ENCODE results near the gene MUC6.
"Not testable (repeated sequence)": the region's sequence is repeated elsewhere in the genome, so short reads cannot be mapped to it uniquely, and the experiment has no call there.

The MUC6 gene

GRCh38 chr11:1024597-1025409, 11.7 kb downstream of the MUC6 start:
- no peak for DNase-seq (ENCODE audit: low read depth)

GRCh38 chr11:1023811-1024596, 12.5 kb downstream of the MUC6 start:
- no peak for DNase-seq (ENCODE audit: low read depth)

DNA sequence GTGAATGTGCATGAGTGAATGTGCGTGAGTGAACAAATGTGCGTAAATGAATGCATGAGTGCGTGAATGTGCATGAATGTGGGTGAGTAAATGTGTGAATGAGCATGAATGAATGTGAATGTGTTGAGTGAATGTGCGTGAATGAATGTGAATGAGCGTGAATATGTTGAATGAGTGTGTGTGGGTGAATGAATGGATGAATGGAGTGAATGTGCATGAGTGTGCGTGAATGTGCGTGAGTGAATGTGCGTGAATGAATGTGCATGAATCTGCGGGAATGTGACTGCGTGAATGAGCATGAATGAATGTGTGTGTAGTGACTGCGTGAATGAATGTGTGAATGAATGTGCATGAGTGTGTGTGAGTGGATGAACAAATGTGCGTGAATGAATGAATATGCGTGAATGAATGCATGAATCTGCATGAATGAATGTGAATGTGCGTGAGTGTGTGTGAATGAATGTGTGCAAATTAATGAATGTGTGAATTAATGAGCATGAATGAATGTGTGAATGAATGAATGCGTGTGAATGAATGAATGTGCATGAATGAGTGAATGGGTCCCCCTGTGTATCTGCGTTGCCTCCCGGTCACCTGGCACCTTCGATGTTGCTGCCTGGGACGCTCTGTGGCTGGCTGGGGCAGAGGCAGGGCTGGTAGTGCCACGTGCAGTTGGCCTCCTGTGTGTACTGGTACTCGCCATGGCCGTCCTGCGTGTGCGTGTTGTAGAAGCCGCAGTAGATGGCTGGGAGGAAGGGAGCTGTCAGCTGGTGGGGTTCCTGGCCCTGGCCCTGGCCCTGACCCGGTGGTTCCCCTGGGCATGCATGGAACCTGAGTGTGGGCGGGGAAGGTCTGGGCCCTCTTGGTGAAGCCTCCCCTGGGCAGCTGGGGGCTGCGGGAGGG, 13.4 kb downstream of the MUC6 start:
- DNase-seq (ENCODE audit: low read depth): no peak

- DNase-seq (ENCODE audit: low read depth): no peak
Observed at GRCh38 chr11:1022411-1022810, 14.1 kb downstream of the MUC6 start.

GRCh38 chr11:1020211-1020905, 16.2 kb downstream of the MUC6 start:
- DNase-seq (ENCODE audit: low read depth): no peak

DNA sequence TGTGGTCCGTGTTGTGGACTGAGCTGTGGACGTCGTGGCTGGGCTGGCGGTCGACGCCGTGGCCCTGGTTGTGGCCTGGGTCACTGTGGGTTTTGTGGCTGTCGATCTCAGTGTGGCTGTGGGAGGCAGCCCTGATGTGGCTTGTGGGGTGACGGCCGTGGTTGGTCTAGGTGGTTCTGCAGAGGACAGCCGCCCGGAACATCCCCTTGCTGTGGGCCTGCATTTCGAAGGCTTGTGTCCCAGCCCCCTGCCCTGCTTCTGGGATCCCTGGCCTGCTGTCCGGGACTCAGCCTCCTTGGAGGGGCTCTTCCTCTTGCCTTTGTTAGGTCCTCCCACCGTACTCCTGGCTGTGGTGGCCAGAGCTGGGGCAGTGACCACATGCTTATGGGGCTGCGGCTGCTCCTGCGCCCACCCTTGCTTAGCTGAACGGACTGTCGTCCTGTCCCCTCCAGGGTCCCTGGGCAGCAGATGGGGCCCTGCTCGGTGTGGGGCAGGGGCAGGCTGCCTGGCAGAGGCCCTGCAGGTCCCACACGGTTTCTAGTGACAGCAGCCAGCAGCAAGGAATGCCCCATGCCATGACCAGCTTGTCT, 17.1 kb downstream of the MUC6 start:
- no peak for DNase-seq (ENCODE audit: low read depth)

- no peak for DNase-seq (ENCODE audit: low read depth)
Observed at GRCh38 chr11:1018091-1018490, 18.4 kb downstream of the MUC6 start.

- DNase-seq (ENCODE audit: low read depth): no peak
Observed at GRCh38 chr11:1017269-1018005, 19.1 kb downstream of the MUC6 start.

DNA sequence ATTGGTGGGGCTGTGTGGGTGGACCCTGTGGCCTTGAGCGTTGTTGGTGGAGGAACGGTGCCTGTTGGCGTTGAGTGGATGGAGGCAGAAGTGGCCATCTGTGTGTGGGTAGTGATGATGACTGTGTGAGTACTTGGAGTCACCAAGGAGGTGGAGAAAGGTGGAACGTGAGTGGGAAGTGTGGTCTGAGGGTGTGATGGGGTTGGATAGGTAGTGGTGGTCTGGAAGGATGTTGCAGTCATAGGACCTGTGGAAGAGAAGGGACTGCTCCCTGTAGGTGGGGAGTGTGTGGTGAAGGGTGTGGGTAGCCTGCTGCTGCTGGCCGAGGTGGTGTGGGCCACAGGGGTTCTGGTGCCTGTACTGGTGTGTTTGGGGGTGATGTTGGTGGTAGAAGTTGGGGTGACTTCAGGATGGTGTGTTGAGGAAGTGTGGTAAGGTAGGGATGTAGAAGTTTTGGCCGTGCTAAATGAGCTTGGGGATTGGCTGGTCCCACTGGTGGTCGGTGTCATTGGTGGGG, 19.9 kb downstream of the MUC6 start:
- DNase-seq (ENCODE audit: low read depth): not testable (repeated sequence)

DNA sequence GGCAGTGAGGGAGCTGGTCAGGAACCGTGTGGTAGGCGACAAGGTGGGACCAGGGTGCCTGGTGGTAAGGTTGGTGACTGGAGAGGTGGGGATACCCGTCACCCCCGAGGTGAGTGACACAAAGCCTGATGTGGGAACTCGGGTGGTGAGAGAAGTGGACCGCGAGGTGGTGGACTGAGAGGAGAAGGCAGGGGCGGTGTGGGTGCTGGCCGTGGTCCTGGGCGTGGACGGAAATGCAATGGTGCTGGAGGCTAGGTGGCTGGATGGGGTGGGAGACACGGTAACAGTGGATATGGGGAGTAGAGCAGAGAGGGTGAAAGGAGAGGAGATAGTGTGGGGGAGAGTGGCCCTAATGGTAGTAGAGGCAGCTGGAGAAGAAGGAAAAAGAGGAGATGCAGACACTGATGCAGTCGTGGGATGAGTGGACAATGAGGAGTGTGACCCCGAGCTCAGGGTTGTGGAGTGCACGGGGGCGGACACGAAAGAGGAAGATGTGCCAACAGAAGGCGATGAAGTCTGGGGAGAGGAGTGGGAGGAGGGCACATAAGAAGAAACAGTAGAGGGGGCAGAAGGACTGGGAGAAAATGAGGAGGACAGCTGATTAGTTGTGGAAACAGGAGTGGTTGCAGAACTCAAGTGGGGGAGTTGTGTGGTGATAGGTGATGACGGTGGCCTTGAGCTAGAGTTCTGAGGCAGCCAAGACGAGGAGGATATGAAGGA, 20.5 kb downstream of the MUC6 start:
- DNase-seq (ENCODE audit: low read depth): no peak

DNA sequence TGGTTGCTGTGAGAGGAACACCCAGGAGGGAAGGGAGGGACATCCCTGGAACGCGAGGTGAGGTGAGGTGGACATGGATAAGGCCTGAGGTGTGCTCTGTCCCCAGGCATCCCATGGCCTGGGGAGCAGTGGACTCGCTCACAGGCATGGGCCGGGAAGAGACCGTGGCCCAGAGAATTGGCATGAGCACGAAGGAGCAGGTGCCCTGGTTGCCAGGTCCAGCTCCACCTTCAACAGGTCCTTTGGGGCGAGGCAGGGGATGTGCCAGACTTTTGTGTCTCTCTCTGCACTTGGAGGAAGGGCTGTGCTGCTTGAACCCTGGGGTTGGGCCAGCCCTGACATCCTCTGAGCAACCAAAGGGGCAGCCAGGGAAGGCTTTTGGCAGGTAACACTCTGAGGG, 21.5 kb downstream of the MUC6 start:
- no peak for DNase-seq (ENCODE audit: low read depth)

GRCh38 chr11:1014276-1014675, 22.2 kb downstream of the MUC6 start:
- no peak for DNase-seq (ENCODE audit: low read depth)

DNA sequence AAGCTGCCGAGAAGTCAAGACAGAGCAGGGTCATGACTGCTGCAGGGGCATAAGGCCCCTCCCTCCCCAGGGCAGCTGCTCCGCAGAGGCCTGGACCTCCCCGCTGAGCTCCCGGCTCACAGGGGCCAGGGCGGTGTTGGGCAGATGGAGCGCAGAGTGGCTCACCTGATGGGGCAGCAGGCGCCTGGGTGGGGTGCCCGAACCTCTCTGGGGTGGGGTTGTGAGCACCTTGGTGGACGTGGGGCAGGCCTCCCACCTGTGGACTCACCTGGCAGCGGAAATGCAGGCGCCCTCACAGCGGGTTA, 22.9 kb downstream of the MUC6 start:
- DNase-seq (ENCODE audit: low read depth): no peak

DNA sequence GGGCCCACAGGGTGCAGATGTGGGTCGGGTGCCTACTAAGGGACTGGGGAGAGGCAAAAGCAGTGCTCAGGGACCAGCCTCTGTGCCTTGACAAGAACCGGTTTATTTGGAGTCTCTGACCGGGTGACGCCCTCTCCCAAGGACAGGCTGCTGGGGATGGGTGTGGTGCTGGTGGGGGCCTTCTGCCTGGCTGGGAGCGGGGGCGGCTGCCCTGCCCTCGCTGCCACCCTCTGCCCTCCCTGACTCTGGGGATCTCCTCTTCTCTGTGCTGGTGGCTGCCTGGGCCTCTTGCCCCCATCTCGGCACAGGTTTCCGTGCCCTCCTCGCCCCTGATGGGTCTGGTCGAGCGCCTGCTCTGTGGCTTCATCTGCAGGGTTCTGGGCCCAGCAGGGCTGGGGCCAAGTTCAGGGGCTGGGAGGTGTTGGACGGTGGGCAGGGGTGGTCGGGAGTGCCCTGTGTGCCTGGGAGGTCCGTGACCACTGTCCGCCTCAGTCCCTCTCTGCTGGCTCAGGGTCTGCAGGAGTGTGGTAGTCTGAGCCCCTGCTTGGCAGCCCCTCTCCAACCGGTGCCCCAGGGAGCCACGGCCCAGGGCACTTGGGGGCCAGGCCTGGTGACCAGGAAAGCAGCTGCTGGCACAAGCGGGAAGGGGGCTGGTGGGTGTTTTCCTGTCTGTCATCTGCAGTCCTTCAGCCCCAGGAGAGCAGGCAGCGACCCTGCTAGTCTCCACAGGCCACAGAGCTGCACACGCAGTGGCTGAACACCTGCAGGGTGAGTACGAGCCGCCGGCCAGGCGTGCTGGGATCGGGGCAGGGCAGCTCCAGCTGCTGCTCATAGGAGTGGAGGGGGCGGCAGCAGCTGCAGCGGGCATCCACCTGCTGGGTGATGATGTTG, 23.5 kb downstream of the MUC6 start:
- DNase-seq (ENCODE audit: low read depth): no peak

DNA sequence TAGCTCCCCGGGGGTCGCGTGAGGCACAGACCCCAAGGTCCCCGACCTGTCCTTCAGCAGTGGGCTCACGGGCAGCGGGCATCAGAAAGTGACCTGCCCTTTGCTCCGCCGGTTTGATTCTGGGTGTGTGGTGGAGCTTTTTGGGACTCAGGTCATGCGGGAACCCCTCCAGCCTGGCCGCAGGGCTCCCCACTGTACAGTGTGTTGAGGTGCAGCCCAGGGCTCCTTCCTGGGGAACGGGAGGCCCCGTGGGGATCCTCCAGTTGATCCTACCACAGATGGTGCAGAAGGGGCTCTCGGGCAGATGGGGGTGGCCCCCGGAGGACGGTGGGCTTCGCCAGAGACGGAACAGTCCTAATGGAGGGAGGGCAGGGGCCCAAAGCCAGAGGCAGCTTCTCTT, 24.2 kb downstream of the MUC6 start:
- no peak for DNase-seq (ENCODE audit: low read depth)

- no peak for DNase-seq (ENCODE audit: low read depth)
Observed at GRCh38 chr11:1011320-1011698, 25.2 kb downstream of the MUC6 start.

GRCh38 chr11:1010551-1011319, 25.8 kb downstream of the MUC6 start:
- DNase-seq (ENCODE audit: low read depth): no peak

DNA sequence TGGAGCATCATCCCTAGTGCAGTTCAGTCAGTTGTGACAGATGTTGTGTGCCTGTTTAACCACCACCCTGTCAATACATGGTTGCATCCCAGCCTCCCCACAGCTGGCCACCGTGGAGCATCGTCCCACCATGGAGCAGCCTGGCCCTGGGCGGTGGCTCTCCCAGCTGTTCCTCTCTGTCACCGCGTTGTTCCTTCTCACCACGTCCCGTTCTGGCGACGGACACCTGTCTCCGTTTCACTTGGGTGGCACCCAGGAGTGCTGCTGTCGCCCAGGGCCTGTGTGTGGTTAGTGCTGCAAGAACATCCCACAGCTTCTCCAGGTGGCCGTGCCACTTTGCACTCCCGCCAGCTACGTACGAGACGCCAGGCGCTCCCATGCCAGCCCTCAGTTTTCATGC, 26.5 kb downstream of the MUC6 start:
- no peak for DNase-seq (ENCODE audit: low read depth)

Measured in amniotic epithelial cell (primary cell).